Motor neuron (in vitro differentiated cells): ENCODE results near the gene MAN1A2. TPM values are rescaled to one million over a fixed set of nuclear protein-coding genes. Genes with fewer than 3 reads are reported as not detected.

Experiments
- ATAC-seq, 8 experiments: fragments of 200-7000 bp; cut with Tn5 transposase; replicated peaks in 6 of 8; 2 replicates each; pipeline ENCODE4 v1.8.0; 2021; ENCODE audit warnings: mild to moderate bottlenecking in 8 of 8, moderate library complexity in 8 of 8
- H3K27ac ChIP-seq, 2 donors: fragments of 250-450 bp; sonication (Bioruptor Pico); 2 replicates each; pipeline ENCODE4 v1.9.0; 2021; ENCODE audit warnings: antibody characterized with exemption in 2 of 2, mild to moderate bottlenecking in 2 of 2, moderate library complexity in 1 of 2
- H3K4me1 ChIP-seq, 2 donors: fragments of 250-450 bp; sonication (Bioruptor Pico); replicated peaks in 1 of 2; 2 replicates each; pipeline ENCODE4 v1.6.1; 2021; ENCODE audit warnings: antibody characterized with exemption in 2 of 2, mild to moderate bottlenecking in 2 of 2, moderate library complexity in 1 of 2
- H3K4me3 ChIP-seq, 5 donors: fragments of 250-450 bp; sonication (Bioruptor Pico); 2 replicates each; pipeline ENCODE4 v1.9.0; 2021; ENCODE audit warnings: antibody characterized with exemption in 5 of 5, mild to moderate bottlenecking in 5 of 5, moderate library complexity in 4 of 5
- WGBS, 10 experiments: fragments of 450-650 bp; shearing (Covaris generic); methylation state at CpG; one replicate each; pipeline ENCODE4 v1.0.0; 2022; 5-methylcytosine and 5-hydroxymethylcytosine counted together
- in situ Hi-C, 9 experiments: fragments of 400-800 bp; cut with MboI; loops; one replicate each; pipeline ENCODE4 v1.15.0; 2021; ENCODE audit warnings: low sequenced_read_pairs in 9 of 9, low pct_unique_long_range_greater_than_20kb in 2 of 9; ENCODE audit not compliant: unreplicated experiment in 9 of 9
- total RNA-seq, 8 experiments: library from RNA; unstranded; fragments of 300-600 nt; gene quantifications; 2 replicates each; pipeline versions ENCODE4 v1.2.3 to v1.2.4, GENCODE V29; 2022

Gene MAN1A2
- total RNA-seq, 8 experiments from 2014 or later: 33.3 to 57.9 (median 41.1) TPM

- Histone ChIP-seq H3K4me1 (no peaks in the 10 kb centered on the region), H3K4me3 (no peak overlapping the region), H3K27ac (no peak overlapping the region)
- 25 to 89% (median 83%) methylated on average over 1 to 2 of the region's 2 CpGs; no CpG with 5 or more reads in 4 of the 10 experiments for WGBS, 10 experiments
- in situ Hi-C loops: loop anchor here in 2 of 9 experiments (10.0 to 25.0 kb wide), 2 partner anchors 144 to 176 kb away; no protein-coding TSS in a partner anchor
- ATAC-seq: no peak
These were observed 193.8 kb downstream of the MAN1A2 start for GRCh38 chr1:117561071-117561470.

GRCh38 chr1:117561551-117561950 is 194.3 kb downstream of the MAN1A2 start:
- in situ Hi-C loops: loop anchor here in 2 of 9 experiments (10.0 to 25.0 kb wide), 2 partner anchors 143 to 176 kb away; no protein-coding TSS in a partner anchor

GRCh38 chr1:117562581-117563491 is 195.6 kb downstream of the MAN1A2 start:
- no peak overlapping the region for H3K27ac ChIP-seq

More at GRCh38 chr1:117561551-117561950, 194.3 kb downstream of the MAN1A2 start:
- WGBS, 10 experiments: 89 to 100% (median 94%) methylated on average over 1 to 2 of the region's 2 CpGs; no CpG with 5 or more reads in 7 of the 10 experiments
- no peak overlapping the region for H3K4me3 ChIP-seq
- no peak for ATAC-seq
- no peak overlapping the region for H3K27ac ChIP-seq
- H3K4me1 ChIP-seq: no peaks in the 10 kb centered on the region

GRCh38 chr1:117563492-117563875 is 196.2 kb downstream of the MAN1A2 start:
- in situ Hi-C loops: loop anchor here in 2 of 9 experiments (10.0 to 25.0 kb wide), 2 partner anchors 141 to 174 kb away; no protein-coding TSS in a partner anchor
- Histone ChIP-seq H3K4me3 (no peak overlapping the region), H3K27ac (no peak overlapping the region), H3K4me1 (no peaks in the 10 kb centered on the region)
- 50 to 100% (median 80%) methylated on average over 1 to 4 of the region's 4 CpGs; no CpG with 5 or more reads in 3 of the 10 experiments for WGBS, 10 experiments
- no peak for ATAC-seq

More at GRCh38 chr1:117562581-117563491, 195.6 kb downstream of the MAN1A2 start:
- Histone ChIP-seq H3K4me1 (no peaks in the 10 kb centered on the region), H3K4me3 (no peak overlapping the region)
- 40 to 80% (median 56%) methylated on average over 1 to 7 of the region's 9 CpGs; no CpG with 5 or more reads in 2 of the 10 experiments for WGBS, 10 experiments
- peak in 2 of 8 experiments; percentile 52 to 69 for ATAC-seq
- in situ Hi-C loops: loop anchor here in 2 of 9 experiments (10.0 to 25.0 kb wide), 2 partner anchors 142 to 174 kb away; no protein-coding TSS in a partner anchor

GRCh38 chr1:117564227-117565075 is 197.2 kb downstream of the MAN1A2 start:
- Histone ChIP-seq H3K4me3 (no peak overlapping the region), H3K27ac (no peak overlapping the region), H3K4me1 (no peaks in the 10 kb centered on the region)
- ATAC-seq: no peak
- in situ Hi-C loops: loop anchor here in 2 of 9 experiments (10.0 to 25.0 kb wide), 2 partner anchors 140 to 173 kb away; no protein-coding TSS in a partner anchor
- 39 to 100% (median 70%) methylated on average over 1 to 7 of the region's 8 CpGs; no CpG with 5 or more reads in 1 of the 10 experiments for WGBS, 10 experiments

- ATAC-seq: no peak
- WGBS, 10 experiments: 20 to 94% (median 84%) methylated on average over 1 to 4 of the region's 4 CpGs; no CpG with 5 or more reads in 2 of the 10 experiments
- in situ Hi-C loops: loop anchor here in 2 of 9 experiments (10.0 to 25.0 kb wide), 2 partner anchors 140 to 172 kb away; no protein-coding TSS in a partner anchor
- H3K4me3 ChIP-seq: no peak overlapping the region
- no peak overlapping the region for H3K27ac ChIP-seq
- no peaks in the 10 kb centered on the region for H3K4me1 ChIP-seq
These were observed 197.9 kb downstream of the MAN1A2 start for GRCh38 chr1:117565076-117565556.

- peak in 1 of 8 experiments; percentile 57 for ATAC-seq
- WGBS, 10 experiments: 72 to 94% (median 86%) methylated on average over 2 to 7 of the region's 8 CpGs; no CpG with 5 or more reads in 5 of the 10 experiments
- in situ Hi-C loops: loop anchor here in 2 of 9 experiments (10.0 to 25.0 kb wide), 2 partner anchors 139 to 171 kb away; no protein-coding TSS in a partner anchor
- H3K4me3 ChIP-seq: no peak overlapping the region
- H3K4me1 ChIP-seq: no peaks in the 10 kb centered on the region
- no peak overlapping the region for H3K27ac ChIP-seq
These were observed 198.7 kb downstream of the MAN1A2 start for GRCh38 chr1:117565745-117566455.

- Histone ChIP-seq H3K27ac (no peak overlapping the region), H3K4me3 (no peak overlapping the region), H3K4me1 (no peaks in the 10 kb centered on the region)
- ATAC-seq: no peak
- in situ Hi-C loops: loop anchor here in 2 of 9 experiments (10.0 to 25.0 kb wide), 2 partner anchors 138 to 171 kb away; no protein-coding TSS in a partner anchor
- 13 to 100% (median 46%) methylated on average over 1 to 3 of the region's 3 CpGs; no CpG with 5 or more reads in 4 of the 10 experiments for WGBS, 10 experiments
These were observed 199.3 kb downstream of the MAN1A2 start for GRCh38 chr1:117566556-117566955.

GRCh38 chr1:117567435-117567834 is 200.2 kb downstream of the MAN1A2 start:
- in situ Hi-C loops: loop anchor here in 2 of 9 experiments (10.0 to 25.0 kb wide), 2 partner anchors 137 to 170 kb away; no protein-coding TSS in a partner anchor
- WGBS, 10 experiments: 81 to 100% (median 91%) methylated on average over 1 to 10 of the region's 10 CpGs; no CpG with 5 or more reads in 5 of the 10 experiments
- no peak for ATAC-seq
- no peaks in the 10 kb centered on the region for H3K4me1 ChIP-seq
- no peak overlapping the region for H3K27ac ChIP-seq
- no peak overlapping the region for H3K4me3 ChIP-seq

- in situ Hi-C loops: loop anchor here in 2 of 9 experiments (10.0 to 25.0 kb wide), 2 partner anchors 137 to 169 kb away; no protein-coding TSS in a partner anchor
- WGBS, 10 experiments: 0 to 79% (median 59%) methylated on average over 1 to 3 of the region's 3 CpGs; no CpG with 5 or more reads in 5 of the 10 experiments
- Histone ChIP-seq H3K4me3 (no peak overlapping the region), H3K4me1 (no peaks in the 10 kb centered on the region), H3K27ac (no peak overlapping the region)
- ATAC-seq: no peak
These were observed 200.7 kb downstream of the MAN1A2 start for GRCh38 chr1:117567976-117568375.

GRCh38 chr1:117568999-117569398 is 201.8 kb downstream of the MAN1A2 start:
- H3K4me3 ChIP-seq: no peak overlapping the region
- in situ Hi-C loops: loop anchor here in 2 of 9 experiments (10.0 to 25.0 kb wide), 2 partner anchors 136 to 168 kb away; no protein-coding TSS in a partner anchor
- 60 to 100% (median 87%) methylated on average over 1 to 6 of the region's 6 CpGs; no CpG with 5 or more reads in 2 of the 10 experiments for WGBS, 10 experiments
- no peak for ATAC-seq
- H3K4me1 ChIP-seq: no peaks in the 10 kb centered on the region
- H3K27ac ChIP-seq: no peak overlapping the region
